H9 (cell line): Measurements from ENCODE around the gene SERPINB3. TPM values are rescaled to one million over a fixed set of nuclear protein-coding genes. Genes with fewer than 3 reads are reported as not detected.

Experiments used
- DNase-seq: peaks from one replicate; pipeline ENCODE4 v3.0.0-alpha.2; 2017
- H2AFZ ChIP-seq: one replicate; pipeline ENCODE4 v1.6.1; 2013; ENCODE audit warnings: mild to moderate bottlenecking, low read length, control low read depth, moderate library complexity
- H2AK5ac ChIP-seq: 2 replicates; pipeline ENCODE4 v1.6.1; 2013; ENCODE audit warnings: low read length, control low read depth, mixed read lengths; ENCODE audit not compliant: insufficient read length
- H2BK120ac ChIP-seq: one replicate; pipeline ENCODE4 v1.6.1; 2013; ENCODE audit warnings: low read depth, mild to moderate bottlenecking, low read length, control low read depth, inconsistent platforms; ENCODE audit not compliant: poor library complexity, severe bottlenecking
- H2BK12ac ChIP-seq: 2 replicates; pipeline ENCODE4 v1.6.1; 2013; ENCODE audit warnings: low read length, control low read depth, mixed read lengths, low read depth; ENCODE audit not compliant: insufficient read length
- H2BK15ac ChIP-seq: 2 replicates; pipeline ENCODE4 v1.6.1; 2013; ENCODE audit warnings: low read depth, low read length, control low read depth
- H2BK20ac ChIP-seq: one replicate; pipeline ENCODE4 v1.6.1; 2013; ENCODE audit warnings: low read depth, mild to moderate bottlenecking, low read length, control low read depth, inconsistent platforms; ENCODE audit not compliant: poor library complexity, severe bottlenecking
- H2BK5ac ChIP-seq: 2 replicates; pipeline ENCODE4 v1.6.1; 2013; ENCODE audit warnings: low read length, control low read depth, mixed read lengths; ENCODE audit not compliant: insufficient read length
- H3K14ac ChIP-seq: 2 replicates; pipeline ENCODE4 v1.6.1; 2013; ENCODE audit warnings: low read length, control low read depth; ENCODE audit not compliant: insufficient read depth
- H3K18ac ChIP-seq: 2 replicates; pipeline ENCODE4 v1.6.1; 2013; ENCODE audit warnings: low read depth, mild to moderate bottlenecking, mixed read lengths, low read length, control low read depth; ENCODE audit not compliant: insufficient read length
- H3K23ac ChIP-seq: 2 replicates; pipeline ENCODE4 v1.6.1; 2013; ENCODE audit warnings: low read length, control low read depth, mixed read lengths, low read depth; ENCODE audit not compliant: insufficient read length
- H3K23me2 ChIP-seq: 2 replicates; pipeline ENCODE4 v1.6.1; 2013; ENCODE audit warnings: low read depth, mild to moderate bottlenecking, mixed read lengths, low read length, control low read depth; ENCODE audit not compliant: insufficient read length, poor library complexity, severe bottlenecking
- H3K27ac ChIP-seq: 2 replicates; pipeline ENCODE4 v1.5.1; 2013; ENCODE audit warnings: low read length, control low read depth, mixed read lengths, low read depth; ENCODE audit not compliant: insufficient read length
- H3K27me3 ChIP-seq: 2 replicates; pipeline ENCODE4 v1.6.1; 2013; ENCODE audit warnings: low read length, control low read depth, inconsistent platforms; ENCODE audit not compliant: insufficient read depth
- H3K4ac ChIP-seq: 2 replicates; pipeline ENCODE4 v1.6.1; 2013; ENCODE audit warnings: low read depth, mild to moderate bottlenecking, control low read depth, inconsistent platforms, low read length, moderate library complexity
- H3K4me1 ChIP-seq: 2 replicates; pipeline ENCODE4 v1.6.1; 2013; ENCODE audit warnings: low read length, control low read depth, inconsistent platforms; ENCODE audit not compliant: insufficient read depth
- H3K4me2 ChIP-seq: 2 replicates; pipeline ENCODE4 v1.6.1; 2013; ENCODE audit warnings: low read length, control low read depth, mixed read lengths; ENCODE audit not compliant: insufficient read length, insufficient read depth
- H3K56ac ChIP-seq: 2 replicates; pipeline ENCODE4 v1.6.1; 2013; ENCODE audit warnings: low read depth, mild to moderate bottlenecking, mixed read lengths, low read length, control low read depth; ENCODE audit not compliant: insufficient read length
- H3K79me1 ChIP-seq: 2 replicates; pipeline ENCODE4 v1.6.1; 2013; ENCODE audit warnings: low read depth, mild to moderate bottlenecking, moderate library complexity, low read length, control low read depth, inconsistent platforms; ENCODE audit not compliant: insufficient read depth, poor library complexity, severe bottlenecking
- H3K79me2 ChIP-seq: 2 replicates; pipeline ENCODE4 v1.6.1; 2013; ENCODE audit warnings: low read length, control low read depth, inconsistent platforms; ENCODE audit not compliant: insufficient read depth
- H3K9ac ChIP-seq: 2 replicates; pipeline ENCODE4 v1.6.1; 2013; ENCODE audit warnings: low read length, control low read depth, mixed read lengths; ENCODE audit not compliant: insufficient read length; ENCODE audit errors: extremely low read depth
- H3K9me3 ChIP-seq: one replicate; pipeline ENCODE4 v1.6.1; 2013; ENCODE audit warnings: low read depth, low read length, inconsistent platforms; ENCODE audit not compliant: control insufficient read depth
- H3T11ph ChIP-seq: one replicate; pipeline ENCODE4 v1.6.1; 2013; ENCODE audit warnings: mild to moderate bottlenecking, low read length, control low read depth, inconsistent platforms
- H4K20me1 ChIP-seq: one replicate; pipeline ENCODE4 v1.6.1; 2013; ENCODE audit not compliant: control insufficient read depth, insufficient read length, insufficient read depth
- H4K5ac ChIP-seq: 2 replicates; pipeline ENCODE4 v1.6.1; 2013; ENCODE audit warnings: low read depth, mild to moderate bottlenecking, mixed read lengths, low read length, control low read depth; ENCODE audit not compliant: insufficient read length
- H4K8ac ChIP-seq: replicated peaks from 2 replicates; pipeline ENCODE4 v1.6.1; 2013; ENCODE audit warnings: low read length, control low read depth, mixed read lengths, low read depth; ENCODE audit not compliant: insufficient read length
- H4K91ac ChIP-seq: 2 replicates; pipeline ENCODE4 v1.6.1; 2013; ENCODE audit warnings: low read depth, mild to moderate bottlenecking, moderate library complexity, mixed read lengths, low read length, control low read depth; ENCODE audit not compliant: insufficient read length
- H3K27ac Mint-ChIP-seq, 3 experiments: 2 replicates in 2 of 3; 3 replicates in 1 of 3; pipeline ENCODE4 v1.8.0; 2020 to 2021; ENCODE audit warnings: mixed read lengths in 3 of 3, mild to moderate bottlenecking in 1 of 3, moderate library complexity in 1 of 3
- H3K27me3 Mint-ChIP-seq: 2 replicates; pipeline ENCODE4 v1.8.0; 2021; ENCODE audit warnings: low read depth, mild to moderate bottlenecking, moderate library complexity, mixed read lengths
- H3K36me3 Mint-ChIP-seq, 3 experiments: 2 replicates in 2 of 3; 3 replicates in 1 of 3; pipeline ENCODE4 v1.8.0; 2020 to 2021; ENCODE audit warnings: low read depth in 3 of 3, mixed read lengths in 3 of 3; ENCODE audit not compliant: insufficient read depth in 1 of 3
- H3K4me1 Mint-ChIP-seq, 2 experiments: 2 replicates each; pipeline ENCODE4 v1.8.0; 2020; ENCODE audit warnings: mixed read lengths in 2 of 2
- H3K4me3 Mint-ChIP-seq, 2 experiments: 2 replicates in 1 of 2; 3 replicates in 1 of 2; pipeline ENCODE4 v1.8.0; 2020 to 2021; ENCODE audit warnings: mild to moderate bottlenecking in 2 of 2, mixed read lengths in 2 of 2, moderate library complexity in 1 of 2
- H3K9me3 Mint-ChIP-seq, 2 experiments: 2 replicates in 1 of 2; 3 replicates in 1 of 2; pipeline ENCODE4 v1.8.0; 2020; ENCODE audit warnings: mild to moderate bottlenecking in 2 of 2, mixed read lengths in 2 of 2, moderate library complexity in 1 of 2
- CTCF ChIP-seq: fragments of 200-600 bp; sonication (generic); conservative IDR thresholded peaks from 3 replicates; pipeline ENCODE4 v1.8.0; 2021; ENCODE audit warnings: antibody characterized with exemption, mild to moderate bottlenecking
- WGBS: extraction: QIAGEN DNeasy Blood & Tissue Kit; methylation state at CpG from one replicate; pipeline ENCODE4 v1.1.7; 2013; ENCODE audit warnings: missing lambda C conversion rate, low lambda C conversion rate, mixed read lengths; ENCODE audit not compliant: insufficient read length; ENCODE audit errors: extremely low coverage; 5-methylcytosine and 5-hydroxymethylcytosine counted together
- total RNA-seq: library from RNA; stranded (reverse); gene quantifications from 2 replicates; pipeline ENCODE4 v1.2.1, GENCODE V29; 2021

Gene SERPINB3
- total RNA-seq, 1 experiment from 2014 or later, result 1.7 TPM

- Histone ChIP-seq H3K9ac (no peak overlapping the region), H3K79me1 (no peaks in the 10 kb centered on the region), H2BK20ac (no peak overlapping the region), H2AFZ (no peak overlapping the region), H3K18ac (no peak overlapping the region), H4K8ac (no peak overlapping the region), H3K14ac (no peak overlapping the region), H3K4me1 (no peaks in the 10 kb centered on the region), H3K27me3 (no peaks in the 10 kb centered on the region), H2BK120ac (no peak overlapping the region), H3K79me2 (no peaks in the 10 kb centered on the region), H2BK5ac (no peak overlapping the region), H4K5ac (no peak overlapping the region), H2BK12ac (no peak overlapping the region), H3T11ph (no peak overlapping the region), H3K4ac (no peak overlapping the region), H4K91ac (no peak overlapping the region), H3K9me3 (no peaks in the 10 kb centered on the region), H3K23ac (no peak overlapping the region), H3K4me2 (no peak overlapping the region), H2AK5ac (no peak overlapping the region), H2BK15ac (no peak overlapping the region), H3K27ac (no peak overlapping the region), H4K20me1 (no peaks in the 10 kb centered on the region), H3K23me2 (no peaks in the 10 kb centered on the region), H3K56ac (no peak overlapping the region)
- H3K36me3 Mint-ChIP-seq, result no peaks in the 10 kb centered on the region
- H3K4me1 Mint-ChIP-seq, result no peaks in the 10 kb centered on the region
- peaks cover 3 to 5% of the 10 kb centered on the region in 2 experiments; a peak in 3 of 5 replicates for H3K9me3 Mint-ChIP-seq
- no peak for TF ChIP-seq CTCF
- no peak for DNase-seq
- no CpG with 5 or more reads among the region's 1 CpG for WGBS
- no peak overlapping the region for H3K27ac Mint-ChIP-seq
- H3K4me3 Mint-ChIP-seq, result no peak overlapping the region
- no peaks in the 10 kb centered on the region for H3K27me3 Mint-ChIP-seq
Observed at GRCh38 chr18:63707816-63708215, 46.1 kb upstream of the SERPINB3 start.
